Cerebellar nuclear complex (tissue), 1 donor: ENCODE results near the gene FAM120B.

Source experiments
- DNase-seq, 2 experiments: peaks; one replicate each; lab custom pipeline; 2025; lab: John Stamatoyannopoulos, UW

FAM120B gene

DNA sequence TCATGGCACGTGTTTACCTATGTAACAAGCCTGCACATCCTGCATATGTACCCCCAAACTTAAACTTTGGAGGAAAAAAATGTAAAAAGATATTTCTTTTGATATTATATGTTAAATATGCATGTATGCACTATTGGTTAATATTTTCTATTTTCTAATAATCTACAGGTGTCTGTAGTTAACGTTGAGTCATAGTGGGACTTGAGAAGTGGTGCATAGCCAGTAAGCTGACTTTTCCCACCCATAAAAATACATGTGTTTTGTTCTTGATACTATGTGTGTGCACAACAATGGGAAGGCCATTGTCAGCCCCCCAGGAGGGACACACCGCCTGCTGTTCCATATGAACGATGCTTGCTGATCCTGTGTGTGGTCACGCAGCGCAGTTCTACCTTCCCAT lies 49.1 kb downstream of the FAM120B start:
- no peak for DNase-seq

DNA sequence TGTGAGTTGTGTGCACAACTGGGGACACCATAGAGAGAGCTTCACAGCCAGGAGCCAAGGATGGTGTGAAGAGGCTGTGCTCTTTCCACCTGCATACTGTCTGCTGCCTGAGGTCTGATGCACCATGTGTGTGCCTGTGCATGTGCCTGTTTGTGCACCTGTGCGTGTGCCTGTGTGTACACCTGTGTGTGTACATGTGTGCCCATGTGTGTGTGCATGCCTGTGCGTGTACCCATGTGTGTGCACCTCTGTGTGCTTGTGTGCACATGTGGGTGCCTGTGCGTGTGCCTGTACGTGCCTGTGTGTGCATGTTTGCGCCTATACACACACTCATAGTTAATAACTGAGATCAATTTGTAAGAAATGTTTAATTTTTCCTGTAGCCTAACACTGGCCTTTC lies 51.3 kb downstream of the FAM120B start:
- DNase-seq, result no peak

DNA sequence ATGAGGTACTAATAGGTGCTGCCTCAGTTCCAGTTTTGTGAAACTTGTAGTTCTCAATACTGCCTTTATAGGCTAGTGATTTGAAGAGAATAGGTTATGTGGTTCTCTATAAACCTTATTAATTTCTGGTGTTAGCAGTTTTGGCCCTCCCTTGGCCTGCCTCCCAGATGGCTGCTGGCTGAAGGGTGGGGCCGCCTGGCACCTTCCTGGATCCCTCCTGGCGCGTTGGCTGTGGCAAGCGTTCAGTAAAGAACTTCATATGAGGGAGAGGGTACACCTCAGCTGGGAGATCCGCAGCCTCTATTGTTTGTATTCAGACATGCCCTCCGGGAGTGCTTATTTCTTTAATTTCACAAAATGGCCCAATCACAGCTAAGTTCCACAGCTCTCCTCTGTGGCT lies 51.9 kb downstream of the FAM120B start:
- no peak for DNase-seq

DNA sequence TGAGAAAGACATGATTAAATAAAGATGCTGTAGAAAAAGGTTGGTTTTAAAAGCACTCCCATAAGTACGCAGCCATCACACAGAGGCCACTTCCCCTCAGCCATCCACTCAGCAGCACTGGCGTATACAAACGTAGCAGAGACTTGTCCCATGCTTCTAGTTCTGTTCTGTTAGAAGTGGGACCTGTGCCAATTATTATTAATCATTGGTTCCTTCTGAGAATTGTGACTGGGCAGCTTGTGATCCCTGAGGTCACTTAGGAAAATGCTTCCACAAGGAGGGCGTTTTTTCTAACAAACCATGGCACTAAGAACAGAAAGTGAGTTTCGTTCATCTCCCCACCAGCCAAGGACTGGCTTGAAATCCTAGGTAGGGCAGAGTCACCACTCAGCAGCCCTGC lies 53.9 kb downstream of the FAM120B start:
- DNase-seq, result no peak

DNA sequence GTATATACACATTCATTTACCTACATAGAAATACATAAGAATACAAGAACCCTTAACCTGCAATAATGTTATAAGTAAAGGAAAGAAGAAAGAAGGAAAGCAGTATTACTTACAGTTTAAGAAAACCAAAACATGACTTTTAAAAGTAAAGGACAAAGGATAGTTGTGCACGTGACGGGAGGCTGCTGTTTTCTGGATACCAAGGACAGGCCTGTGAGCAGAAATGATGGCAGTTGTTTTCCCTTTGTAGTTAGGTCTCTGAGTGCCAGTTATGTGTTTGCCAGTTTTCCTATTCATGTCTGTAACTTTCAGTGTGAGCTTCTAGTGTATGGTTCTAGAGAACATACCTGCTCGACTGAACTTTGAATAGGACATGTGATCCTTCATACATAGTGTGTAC lies 54.8 kb downstream of the FAM120B start:
- DNase-seq, result no peak

DNA sequence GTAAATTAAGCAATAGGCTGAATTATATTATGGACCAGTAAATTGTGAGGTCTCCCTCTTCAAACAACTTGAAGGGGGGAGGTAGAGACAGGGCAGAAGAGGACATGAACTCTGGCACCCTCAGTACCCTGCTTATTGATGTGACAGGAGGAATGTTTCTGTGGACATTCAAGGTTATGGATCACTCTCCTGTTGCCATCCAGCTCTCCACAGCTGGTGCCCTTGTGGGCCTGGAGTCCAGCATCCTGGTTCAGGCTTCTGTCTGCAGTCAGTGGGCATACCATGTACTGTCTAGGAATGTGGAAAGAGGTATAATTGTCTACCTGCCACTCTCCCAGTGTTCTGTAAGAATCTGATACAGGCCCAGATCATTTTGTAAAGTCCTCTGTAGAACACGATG lies 55.6 kb downstream of the FAM120B start:
- DNase-seq, result no peak

DNA sequence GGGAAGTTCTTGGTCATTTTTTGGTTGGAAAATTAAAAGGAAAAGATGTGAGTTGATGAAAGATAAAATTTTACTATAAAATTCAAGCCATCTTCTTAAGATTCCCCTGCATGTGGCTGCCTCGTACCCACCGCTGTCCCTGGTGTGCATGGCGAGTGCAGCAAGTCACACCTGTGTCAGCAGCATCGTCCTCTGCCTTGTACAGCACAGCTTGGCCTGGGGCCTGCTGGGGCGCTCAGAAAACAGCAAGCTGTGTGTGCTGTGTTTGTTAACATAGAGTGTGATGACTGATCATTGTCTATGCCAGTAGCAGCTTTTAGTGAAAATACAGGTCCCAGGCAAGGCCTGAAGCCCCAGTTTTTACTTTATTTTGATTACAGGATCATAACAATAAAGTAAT lies 56.7 kb downstream of the FAM120B start:
- no peak for DNase-seq

DNA sequence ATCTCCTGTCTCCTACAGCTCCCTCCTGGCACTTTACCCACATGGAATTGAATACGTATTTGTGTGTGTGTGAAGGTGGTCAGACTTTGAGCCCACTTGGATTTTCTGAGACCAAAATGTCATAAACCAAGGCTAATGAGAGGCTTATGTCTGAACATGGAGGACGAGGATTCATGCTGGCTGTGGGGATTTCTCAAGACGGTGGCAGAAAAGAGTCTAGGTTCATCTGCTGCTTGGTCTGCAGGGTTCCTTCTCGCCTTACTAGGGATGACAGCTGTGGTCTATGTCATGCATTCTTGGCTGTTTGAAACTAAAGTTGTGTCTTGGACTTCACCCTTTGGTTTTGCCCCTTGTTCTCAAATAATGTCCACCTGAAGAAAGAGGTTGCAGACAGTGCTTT lies 58.6 kb downstream of the FAM120B start:
- no peak for DNase-seq

DNA sequence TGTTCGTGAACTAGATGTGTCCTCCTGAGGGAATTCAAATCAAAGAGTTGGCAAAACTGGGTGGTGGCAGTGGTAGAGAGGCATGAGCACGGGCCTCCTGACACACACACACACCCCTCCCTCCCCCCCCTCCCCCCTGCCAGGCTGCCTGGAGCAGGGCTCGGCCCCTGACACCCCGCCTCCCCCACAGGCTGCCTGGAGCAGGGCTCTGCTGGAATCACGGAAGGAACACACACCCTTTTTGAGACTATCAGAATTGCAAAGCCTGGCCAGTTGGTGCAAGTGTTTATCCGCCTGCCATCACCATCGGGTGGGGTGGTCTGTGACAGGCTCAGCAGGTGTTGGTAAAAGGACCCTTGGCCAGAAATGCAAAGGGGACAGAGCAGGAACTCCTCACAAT lies 59.0 kb downstream of the FAM120B start:
- no peak for DNase-seq

DNA sequence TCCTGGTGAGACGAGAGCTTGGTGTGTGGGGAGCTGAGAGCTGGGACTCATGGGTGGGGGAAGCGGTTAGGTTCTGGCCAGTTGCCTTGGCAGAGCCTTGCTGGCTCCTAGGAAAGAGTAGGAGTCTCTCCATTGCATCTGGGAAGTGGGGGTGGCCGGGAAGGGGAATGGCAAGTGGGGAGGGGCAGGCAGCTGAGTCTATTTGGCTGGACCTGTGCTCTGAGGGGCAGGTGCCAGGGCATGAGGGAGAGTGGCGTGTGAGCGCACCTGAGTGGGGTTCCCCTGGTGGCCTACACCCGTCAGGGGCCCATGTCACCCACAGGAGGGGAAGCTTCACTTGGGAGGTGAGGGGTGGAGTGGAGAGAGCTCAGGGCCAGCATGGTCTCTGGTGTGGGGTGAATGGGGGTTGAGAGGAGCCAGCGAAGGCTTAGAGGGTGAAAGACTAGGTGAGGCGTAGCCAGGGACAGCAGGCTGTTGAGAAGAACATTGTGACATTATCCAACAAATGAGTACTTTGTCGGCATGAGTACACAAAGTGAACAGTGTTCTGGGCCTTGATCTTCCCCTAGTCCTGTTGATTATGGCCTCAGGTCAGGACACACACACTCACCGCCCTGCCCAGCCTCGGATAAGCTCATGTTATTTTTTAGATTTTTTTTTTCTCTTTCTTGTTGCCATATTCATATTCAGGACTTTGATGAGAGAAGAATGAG lies 59.8 kb downstream of the FAM120B start:
- DNase-seq, result no peak

DNA sequence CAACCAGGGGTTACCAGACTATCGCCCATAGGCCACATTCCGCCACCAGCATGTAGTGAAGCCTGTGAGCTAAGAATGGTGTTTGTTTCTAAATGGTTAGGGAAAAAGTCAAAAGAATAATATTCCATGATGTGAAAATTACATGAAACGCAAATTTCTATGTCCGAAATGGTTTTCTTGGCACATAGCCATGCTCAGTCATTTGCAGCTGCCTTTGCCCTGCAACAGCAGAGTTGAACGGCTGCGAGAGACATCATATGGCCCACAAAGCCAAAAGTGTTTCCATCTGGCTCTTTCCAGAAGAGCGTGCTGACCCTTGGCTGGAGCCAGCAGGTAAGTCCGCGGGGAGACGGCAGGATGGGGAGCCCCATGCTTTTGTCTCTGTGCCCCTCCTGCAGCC lies 60.7 kb downstream of the FAM120B start:
- no peak for DNase-seq

DNA sequence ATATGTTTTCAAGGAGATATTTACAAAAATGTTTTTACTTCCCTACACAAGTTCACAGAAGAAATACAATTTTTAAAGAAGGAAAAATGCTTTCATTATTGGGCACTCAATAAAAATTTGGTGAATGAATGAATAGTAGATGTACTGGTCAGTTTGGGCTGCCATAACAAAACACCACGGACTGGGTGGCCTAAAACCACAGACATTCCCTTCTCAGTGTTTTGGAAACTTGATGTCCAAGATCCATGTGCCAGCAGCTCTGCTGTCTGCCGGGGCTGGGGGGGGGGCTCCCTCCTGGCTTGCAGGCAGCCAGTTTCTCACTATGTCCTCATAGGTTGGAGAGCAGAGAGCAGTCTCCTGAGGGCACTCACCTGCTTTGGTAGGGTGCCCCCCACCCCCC lies 62.0 kb downstream of the FAM120B start:
- no peak for DNase-seq

DNA sequence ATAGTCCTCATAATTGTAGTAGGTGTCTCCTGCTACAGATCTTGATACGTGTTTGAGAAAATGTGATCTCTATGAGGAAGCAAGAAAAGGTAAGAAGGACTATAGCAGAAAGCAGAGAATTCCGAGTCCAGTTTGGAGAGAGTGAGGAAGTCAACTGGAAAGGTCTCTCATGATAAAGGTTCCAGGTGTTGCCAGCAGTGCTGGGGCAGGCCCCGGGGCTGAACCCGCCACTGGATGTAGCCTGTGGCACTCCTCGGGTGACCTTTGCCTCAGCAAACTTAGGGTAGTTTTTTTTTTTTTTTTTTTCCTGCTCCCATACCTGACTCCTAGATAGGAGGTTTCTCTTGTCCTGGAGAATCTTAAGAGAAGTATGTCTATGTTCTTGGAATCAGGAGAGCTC lies 62.8 kb downstream of the FAM120B start:
- no peak for DNase-seq

DNA sequence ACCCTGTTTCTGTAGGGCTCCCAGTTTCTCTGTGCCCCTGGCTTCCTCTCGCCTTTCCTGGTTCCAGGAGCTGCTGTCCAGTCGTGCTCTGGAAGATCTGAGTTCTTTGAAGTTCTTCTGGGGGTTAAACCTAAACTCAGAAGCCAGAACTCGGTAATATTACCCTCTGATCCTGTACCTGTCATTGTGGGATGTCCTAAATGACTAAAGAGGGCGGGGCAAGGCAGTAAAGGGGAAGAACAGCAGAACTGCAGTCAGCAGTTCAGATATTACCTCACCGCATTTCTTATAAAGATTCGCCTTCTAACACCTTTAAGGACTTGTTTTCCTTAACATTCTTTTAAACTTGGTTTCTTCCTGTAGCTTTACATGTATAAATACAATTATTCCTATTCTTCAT lies 63.9 kb downstream of the FAM120B start:
- DNase-seq, result no peak

DNA sequence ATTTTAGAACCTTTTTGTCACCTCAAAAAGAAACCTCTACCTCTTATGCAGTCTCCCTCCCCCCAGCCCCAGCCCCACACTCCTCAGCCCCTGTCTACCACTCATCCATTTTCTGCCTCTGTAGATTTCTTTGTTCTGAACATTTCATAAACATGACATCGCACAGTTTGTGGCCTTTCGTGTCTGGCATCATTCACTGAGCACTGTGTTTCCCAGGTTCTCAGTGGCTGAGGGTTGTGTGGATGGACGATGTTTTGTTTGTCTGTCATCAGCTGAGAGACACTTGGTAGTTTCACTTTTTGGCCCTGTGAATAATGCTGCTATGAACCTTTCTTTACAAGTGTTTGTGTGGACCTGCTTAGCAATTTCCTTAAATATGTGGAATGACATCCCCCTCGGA lies 64.5 kb downstream of the FAM120B start:
- DNase-seq, result no peak

DNA sequence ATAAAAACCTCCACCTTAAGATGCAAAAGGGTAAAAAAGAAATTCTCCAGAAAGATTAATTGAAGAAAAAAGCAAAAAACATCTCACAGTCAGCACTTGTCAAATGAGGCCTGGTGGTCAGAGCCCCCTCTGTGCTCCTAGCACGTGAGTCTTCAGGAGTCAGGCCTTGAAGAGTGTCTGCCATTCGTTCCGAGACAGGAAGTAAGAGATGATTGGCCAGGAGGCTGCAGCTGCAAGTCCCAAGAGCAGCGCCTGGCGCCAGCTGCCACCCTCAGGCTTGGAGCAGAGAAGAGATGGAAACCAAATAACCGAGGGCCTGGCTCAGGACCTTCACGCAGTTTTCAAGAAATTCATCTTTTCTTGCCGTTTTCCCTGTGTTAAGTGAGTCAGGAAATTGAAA lies 65.0 kb downstream of the FAM120B start:
- DNase-seq, result no peak

DNA sequence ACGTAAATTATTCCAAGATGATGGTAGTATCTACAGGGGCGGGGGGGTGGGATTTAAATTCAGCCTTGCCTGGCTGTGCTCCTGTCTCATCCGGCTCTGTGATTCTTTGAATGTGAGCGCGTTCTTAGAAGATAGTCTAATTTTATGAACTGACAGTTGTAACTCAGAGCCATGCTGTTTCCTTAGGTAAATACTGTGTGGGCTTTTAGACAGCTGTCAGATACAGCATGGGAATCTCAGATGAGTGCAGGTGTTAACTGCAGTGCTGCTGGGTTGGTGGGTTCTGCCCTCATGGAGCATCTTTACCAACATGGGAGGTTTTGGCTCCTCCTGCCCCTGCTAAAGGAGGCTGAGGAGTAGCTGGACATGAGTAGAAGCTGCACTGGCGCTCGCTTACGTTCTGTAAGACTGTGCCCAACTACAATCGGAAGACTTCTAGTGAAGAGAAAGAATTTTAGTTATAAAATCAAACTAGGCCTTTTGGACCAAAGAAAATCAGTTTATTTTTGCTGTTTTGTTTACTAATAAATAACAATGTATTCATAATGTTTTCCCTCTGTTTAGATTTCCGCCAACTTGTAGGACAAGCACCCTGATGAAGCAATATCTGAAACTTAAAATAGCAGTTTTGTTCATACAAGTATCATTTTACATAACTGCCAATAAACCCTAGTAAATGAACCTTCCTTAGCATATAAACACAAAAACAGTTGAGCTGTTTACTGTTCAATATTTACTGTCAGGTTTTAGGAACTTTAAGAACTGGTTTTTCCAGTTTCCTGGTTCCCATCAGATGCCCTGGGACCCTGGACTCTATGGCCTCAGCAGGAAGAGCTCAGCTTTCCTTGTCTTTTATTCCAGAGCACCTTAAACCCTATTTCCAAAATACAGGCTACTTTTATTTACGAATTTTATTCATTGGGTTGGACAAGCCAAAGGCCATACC lies 66.1 kb downstream of the FAM120B start:
- DNase-seq, result no peak

DNA sequence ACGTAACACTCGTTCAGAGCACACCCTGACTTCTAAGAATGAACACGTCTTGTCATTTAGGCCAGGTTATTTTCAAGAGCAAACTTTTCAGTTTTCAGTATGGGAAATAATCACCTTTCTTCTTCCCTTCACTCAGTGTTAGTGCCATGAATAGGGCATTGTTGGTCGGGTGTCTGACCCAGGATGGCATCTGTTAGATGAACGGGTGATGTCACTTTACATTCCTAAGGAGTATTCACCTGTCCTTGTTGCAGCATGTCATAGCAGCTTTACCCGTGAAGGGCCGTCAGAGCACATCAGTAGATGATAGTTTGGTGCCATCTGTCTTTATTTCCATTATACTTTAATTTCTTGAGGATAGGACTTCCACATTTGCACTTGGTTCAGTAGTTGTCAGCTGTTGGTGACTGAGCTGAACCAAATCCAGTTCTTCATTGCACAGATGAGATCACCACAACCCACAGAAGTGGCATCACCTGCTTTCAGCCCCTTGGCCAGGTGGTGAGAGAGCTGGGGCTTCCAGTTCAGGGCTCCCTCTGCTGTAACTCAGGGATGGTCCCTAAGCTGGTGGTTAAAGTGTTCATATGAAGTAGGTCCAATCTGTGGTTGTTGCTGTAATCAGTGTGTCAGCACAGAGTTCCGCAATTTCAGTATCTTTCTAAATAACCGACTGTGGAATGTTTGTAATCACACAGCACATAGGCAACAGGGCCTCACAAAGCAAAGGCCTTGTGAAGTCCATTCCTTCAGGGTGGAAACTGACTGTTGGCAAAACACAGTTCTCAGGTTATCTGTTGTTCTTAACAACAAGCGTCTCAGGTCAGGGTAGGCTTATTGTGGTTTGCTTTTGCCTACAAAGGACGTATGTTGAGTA lies 68.2 kb downstream of the FAM120B start:
- DNase-seq, result no peak

DNA sequence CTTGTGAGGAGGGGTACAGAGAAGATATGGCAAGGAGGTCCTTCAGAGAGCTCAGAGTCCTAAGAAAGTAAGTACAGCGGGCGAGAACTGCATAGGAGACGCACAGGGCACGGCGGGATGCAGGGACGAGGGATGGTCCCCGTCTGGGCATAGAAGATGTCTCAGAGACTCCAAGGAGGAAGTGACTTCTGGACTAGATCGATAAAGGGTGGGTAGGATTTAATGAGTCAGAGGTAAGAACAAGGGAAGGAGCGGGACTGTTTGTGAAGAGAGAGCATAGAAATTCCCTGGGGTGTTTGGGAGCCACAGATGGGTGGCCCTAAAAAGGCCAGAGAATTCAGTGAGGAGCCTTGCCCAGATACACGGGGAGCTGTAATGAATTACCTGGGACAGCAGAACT lies 69.1 kb downstream of the FAM120B start:
- no peak for DNase-seq

DNA sequence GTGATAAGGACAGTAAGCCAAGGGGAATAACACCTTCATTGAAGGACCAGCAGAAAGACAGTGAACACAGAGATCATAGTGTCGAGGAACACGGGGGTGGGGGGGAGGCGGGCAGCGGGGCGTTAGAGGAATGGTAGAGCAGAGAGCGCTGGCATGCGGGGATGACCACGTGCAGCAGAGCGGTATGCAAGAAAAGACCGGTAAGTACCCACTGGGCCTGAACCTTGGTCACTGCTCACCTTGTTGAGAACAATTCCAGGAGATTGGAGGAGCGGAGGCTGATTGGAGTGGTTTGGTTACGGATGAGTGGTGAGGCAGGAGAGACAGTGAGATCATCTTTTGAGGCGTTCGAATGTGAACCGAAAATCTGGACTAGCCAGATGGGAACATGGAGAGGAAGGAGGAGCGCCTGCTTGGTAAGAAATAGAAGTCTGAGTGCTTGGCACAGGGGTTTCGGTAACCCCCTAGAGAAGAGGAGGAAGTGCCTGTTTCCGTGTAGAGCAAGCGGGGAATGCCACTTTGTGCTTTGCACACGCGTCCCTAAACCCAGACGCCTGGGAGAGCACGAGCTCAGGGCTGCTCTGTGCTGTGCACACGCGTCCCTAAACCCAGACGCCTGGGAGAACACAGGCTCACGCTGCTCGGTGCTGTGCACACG lies 70.0 kb downstream of the FAM120B start:
- DNase-seq, result no peak

DNA sequence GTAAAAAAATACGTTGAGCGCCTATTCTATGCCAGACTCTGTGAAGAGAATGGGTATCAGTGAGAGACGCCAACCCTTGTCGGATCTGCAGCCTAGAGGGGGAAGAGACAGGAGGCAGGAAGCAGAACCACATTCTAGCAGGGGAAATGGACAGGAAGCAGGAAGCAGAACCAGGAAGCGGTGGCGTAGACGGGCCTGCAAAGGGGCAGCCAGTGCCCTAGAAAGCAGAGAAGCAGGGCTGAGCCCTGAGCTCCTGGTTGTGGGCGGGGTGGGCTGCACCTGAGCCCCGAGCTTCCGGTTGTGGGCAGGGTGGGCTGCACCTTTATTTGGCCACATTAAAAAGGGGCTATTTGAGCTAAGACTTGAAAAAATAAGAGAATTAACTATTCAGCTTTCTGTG lies 71.9 kb downstream of the FAM120B start:
- DNase-seq, result no peak

DNA sequence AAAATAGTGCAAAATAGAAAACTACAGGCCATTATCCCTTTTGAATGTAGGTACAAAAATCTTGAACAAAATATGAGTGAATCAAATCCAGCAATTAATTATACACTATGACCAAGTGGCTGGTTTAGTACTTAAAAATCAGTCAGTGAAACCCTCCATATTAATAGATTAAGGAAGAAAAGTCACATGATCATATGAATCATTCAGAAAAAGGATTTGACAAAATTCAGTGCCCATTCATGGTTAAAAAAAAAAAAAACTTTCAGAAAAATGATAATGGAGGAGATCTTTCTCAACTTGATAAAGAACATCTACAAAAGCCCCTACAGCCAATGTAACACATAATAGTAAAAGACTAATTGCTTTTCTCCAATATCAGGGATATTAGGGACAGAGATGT lies 75.0 kb downstream of the FAM120B start:
- DNase-seq, result no peak
